Measurements from ENCODE around the gene DNAAF5.

The DNAAF5 gene

DNA sequence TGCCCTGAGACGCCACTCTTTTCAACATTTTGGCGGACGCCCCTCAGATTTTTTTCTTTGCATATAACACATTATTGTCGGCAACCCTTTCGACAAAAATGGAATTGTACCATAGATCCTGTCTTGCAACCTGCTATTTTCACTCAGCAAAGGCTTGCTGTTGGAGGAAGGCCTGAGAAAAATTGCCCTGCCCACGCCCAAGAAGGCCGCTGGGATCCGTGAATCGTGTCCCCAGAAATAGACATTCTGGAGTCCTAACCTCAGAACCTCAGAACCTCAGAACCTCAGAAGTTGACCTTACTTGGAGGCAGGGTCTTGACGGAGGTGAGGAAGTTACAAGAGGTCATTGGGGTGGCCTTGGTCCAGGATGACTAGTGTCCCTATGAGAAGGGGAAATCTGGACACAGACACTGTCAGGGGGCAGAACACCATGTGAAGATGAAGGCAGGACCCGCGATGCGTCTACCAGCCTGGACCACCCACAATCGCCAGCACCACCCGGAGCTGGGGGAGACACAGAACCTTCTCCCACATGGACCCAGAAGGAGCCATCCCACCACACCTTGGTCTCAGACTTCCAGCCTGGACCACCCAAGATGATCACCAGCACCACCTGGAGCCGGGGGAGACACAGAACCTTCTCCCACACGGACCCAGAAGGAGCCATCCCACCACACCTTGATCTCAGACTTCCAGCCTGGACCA lies 19.1 kb upstream of the DNAAF5 start:
- no peak for DNase-seq

DNA sequence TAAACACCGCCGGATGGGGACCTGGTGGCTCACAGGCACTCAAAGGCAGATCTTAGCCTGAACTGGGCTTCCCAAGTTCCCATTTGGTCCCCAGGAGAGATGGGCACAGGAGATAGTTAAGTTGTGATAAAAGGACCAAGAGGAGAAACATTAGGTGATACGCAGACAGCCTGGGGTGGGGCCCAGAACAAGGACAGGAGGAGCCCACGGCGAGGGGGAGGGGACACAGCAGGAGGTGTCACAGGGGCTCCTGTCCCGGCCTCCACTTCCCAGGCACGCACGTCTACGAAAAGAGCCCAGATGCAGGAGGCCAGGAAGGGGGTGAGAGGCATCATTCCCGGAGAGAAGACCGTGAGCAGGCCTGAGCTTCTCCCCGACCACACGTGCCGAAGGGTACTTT lies 16.3 kb upstream of the DNAAF5 start:
- DNase-seq: no peak

DNA sequence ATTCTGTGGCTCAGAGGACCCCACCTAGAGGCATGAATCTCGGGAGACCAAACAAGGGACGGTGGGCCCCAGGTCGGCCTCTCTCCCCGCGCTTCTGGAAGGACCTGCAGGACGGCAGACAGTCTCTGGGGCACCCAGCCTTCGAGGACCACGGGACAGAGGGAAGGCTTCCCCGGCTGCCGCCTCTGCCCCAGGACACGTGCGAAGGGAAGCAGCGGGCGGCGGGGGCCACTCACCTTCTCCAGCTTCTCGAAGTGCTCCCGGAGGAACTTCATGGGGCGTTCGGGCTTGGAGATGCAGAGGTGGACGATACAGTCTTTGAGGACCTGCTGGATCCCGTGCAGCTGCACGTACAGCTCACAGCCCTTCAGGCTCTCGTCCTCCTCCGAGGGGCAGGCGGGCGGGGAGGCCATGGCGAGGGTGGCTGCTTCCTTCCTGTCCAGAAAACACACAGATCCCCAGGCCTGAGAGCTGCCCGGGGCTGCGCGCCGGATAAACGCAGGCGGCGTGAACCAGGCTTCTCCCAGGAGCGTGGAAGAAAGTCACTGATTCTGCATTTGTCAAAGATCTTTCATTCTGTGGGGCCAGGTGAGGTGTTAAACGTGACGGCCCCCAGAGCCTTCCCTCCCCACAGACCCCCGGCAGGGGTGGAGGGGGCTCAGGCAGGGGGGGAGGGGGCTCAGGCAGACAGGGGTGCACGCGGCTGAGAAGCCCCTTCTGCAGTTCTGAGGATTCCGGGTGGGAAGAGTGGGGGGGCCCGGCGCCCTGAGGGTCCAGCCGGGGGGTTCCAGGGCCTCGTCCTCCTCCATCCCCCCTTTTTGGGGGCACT lies 15.2 kb upstream of the DNAAF5 start:
- DNase-seq: no peak

DNA sequence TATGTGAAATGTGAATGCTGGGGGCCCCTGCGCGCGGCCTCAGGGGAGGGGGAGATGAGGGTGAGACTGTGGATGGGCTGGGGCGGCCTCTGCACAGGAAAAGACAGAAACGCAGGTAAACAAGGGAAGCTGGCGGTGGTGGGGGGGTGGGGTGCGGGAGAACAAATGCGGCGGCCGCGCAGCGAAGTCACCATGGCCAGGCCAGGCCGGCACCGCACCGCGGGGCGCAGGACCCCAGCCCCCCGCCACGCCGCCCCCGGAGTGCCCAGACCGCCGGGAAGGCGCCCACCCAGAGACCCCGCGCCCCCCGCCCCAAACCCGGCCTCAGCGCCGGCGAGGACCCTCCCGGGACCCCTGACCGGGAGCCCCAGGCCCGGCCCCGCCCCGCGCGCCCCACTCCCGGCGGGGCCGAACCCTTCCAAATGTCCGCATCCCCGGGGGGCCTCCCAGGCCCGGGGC lies 14.5 kb upstream of the DNAAF5 start:
- no peak for DNase-seq

DNA sequence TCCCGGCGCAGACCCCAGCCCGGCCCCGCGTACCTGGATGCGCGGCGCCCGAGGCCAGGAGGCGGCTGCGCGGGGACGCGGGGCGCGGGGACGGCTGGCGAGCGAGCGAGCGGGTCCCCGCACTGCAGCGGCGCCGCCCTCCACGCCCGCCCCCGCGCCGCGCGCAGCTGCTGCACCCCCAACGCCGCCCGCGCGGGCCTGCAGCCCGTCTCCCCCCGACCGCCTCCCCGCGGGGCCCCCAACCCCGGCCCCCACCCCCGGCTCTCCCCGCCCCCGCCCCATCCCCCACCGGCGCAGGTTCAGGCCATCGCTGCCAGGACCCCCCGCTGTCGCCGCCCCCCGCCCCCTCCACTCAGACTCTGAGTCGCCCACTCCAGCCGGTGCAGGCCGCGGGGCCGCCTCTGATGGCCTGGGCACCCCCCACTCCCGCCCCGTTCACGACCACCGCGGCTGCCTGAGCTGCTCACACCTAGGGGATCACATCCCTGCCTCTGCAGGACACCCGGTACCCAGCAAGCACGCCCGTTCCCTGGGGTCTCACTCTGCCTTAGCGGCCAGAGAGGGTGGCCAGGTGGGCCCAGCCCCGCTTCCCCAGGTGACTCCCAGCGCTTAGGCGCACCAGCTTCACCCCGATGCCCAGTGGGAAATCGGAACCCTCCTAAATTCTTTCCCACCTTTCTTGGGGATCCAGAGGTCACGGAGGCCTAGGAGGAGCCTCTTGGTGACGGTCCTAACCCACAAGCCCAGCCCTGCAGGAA lies 13.9 kb upstream of the DNAAF5 start:
- no peak for DNase-seq

DNA sequence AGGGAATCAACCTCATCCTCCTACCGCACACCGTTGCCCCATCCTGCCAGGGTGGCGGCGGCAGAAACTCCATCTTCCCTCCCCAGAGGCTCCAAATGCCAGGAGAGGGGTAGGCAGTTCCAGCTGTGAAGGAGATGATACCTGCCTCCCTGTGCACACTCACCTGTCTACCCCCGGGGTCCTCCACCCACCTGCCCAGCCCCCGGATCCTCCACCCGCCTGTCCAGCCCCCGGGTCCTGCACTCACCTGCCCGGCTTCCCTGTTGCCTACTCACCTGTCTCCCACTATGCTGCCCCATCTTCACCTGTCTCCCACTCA lies 13.4 kb upstream of the DNAAF5 start:
- DNase-seq: no peak

DNA sequence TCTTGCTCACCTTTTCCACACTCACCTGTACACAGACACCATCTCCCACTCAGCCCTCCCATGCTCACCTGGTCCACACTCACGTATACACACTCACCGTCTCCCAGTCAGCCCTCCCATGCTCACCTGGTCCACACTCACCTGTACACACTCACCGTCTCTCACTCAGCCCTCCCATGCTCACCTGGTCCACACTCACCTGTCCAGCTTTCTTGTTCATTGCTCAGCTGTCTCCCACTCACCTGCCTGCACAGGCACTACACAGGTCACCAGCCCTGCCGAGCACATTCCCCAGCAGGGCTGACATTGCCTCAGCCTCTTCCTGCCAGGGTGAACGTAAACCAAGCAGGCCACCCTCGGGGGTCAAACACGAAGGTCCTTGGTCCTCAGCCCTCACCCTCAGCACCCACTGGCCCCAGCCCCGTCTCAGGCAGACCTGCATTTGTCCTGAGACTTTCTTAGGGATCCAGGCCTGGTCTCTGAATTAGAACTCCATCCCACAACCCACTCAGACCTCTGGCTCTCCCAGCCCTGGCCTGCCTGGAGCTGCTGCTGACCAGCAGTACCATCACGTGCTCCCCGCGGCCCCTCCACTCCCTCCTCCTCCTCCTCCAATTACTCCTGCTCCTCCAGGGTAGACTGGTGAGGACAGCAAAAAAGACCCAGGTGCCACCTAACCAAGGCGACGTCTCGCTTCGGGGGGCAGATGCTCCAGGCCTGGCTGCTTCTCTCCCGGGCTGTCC lies 12.8 kb upstream of the DNAAF5 start:
- no peak for DNase-seq

DNA sequence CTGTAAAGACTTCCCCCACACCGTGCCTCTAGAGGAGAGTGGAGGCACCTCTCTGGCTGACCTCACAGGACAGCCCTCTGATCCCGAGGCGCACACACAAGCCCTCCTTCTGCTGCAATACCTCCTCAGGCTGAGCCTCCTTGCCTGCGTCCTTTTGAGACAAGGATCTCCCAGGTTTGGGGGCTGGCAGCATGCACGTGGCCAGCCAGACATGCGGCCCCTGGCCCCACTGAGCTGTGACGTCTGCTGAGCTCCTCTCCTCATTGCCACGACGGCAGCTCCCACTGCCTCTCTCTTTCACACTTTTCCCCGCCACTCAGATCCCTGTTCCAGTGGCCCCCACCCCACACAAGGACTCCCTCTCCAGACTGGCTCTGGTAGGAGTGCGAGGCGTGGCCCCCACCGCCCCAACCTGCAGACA lies 12.2 kb upstream of the DNAAF5 start:
- no peak for DNase-seq

DNA sequence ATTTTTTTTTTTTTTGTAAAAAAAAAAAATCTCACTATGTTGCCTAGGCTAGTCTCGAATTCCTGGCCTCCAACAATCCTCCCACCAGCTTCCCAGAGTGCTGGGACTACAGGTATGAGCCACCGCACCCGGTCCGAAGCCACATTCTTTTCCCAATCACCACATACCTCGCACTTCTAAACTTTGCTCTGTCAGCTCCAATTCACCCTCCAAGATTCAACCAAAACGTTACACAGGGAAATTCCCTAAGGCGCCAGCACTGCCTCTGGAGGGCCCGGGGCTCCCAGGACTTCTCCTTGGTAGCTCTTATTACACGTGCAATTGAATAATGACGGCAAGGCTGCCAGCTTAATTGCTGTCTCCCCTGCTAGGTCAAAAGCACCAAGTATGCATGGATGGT lies 10.3 kb upstream of the DNAAF5 start:
- DNase-seq: no peak

DNA sequence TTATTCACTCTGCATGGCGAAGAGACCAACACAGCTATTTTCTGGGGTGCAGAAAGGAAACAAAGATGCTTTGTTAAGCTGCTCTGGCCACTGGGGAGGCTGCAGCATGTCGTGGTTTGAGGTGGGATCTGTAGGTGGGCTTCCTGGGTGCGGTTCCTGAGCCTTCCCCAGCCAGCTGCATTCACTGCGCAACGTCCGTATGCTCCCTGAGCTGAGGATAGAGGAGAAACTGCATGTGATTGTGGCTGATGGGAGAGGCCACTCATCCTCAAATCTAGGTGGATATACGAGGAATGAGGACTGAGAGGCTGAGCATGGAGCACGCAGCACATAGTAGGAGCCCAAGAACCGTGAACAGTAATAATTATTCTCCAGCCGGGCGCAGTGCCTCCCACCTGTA lies 9.9 kb upstream of the DNAAF5 start:
- DNase-seq: no peak

DNA sequence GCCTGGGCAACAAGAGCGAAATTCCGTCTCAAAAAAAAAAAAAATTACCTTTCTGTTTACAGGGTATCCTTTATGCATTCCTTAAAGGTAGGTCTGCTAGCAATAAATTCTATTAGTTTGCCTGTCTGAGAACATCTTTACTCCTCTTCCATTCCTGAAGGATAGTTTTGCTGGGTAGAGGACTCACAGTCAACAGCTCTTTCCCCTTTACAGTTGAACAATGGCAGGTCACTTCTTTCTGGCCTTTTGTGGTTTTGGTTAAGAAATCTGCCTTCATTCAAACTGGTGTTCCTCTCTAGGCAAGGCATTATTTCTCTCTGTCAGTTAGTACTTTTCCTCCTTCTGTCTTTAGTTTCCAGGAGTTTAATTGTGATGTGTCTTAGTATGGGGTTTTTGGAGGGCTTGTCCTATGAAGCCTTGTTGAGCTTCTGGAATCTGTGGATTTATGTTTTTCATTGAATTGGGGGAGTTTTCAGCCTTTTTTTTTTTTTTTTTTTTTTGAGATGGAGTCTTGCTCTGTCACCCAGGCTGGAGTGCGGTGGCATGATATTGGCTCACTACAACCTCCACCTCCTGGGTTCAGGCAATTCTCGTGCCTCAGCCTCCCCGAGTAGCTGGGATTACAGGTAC lies 4.8 kb upstream of the DNAAF5 start:
- no peak for DNase-seq

DNA sequence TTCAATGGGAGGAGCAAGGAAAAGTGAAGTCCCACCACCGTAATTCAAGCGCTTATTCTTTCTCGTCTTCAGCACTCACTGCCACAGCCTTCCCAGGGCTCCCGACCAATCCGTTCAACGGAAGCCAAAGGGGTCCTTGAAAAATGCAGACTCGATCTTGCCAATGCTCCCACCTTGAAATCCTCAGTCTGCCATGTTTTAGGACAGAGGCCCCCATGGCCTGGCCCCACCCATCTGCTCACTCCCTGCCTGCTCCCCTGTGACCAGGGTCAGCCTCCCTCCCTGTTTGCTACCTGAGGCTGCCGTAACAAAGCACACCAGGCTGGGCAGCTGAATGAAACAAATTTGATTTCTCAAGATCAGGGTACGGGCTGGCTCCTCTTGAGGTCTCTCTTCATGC lies 3.0 kb upstream of the DNAAF5 start:
- no peak for DNase-seq

DNA sequence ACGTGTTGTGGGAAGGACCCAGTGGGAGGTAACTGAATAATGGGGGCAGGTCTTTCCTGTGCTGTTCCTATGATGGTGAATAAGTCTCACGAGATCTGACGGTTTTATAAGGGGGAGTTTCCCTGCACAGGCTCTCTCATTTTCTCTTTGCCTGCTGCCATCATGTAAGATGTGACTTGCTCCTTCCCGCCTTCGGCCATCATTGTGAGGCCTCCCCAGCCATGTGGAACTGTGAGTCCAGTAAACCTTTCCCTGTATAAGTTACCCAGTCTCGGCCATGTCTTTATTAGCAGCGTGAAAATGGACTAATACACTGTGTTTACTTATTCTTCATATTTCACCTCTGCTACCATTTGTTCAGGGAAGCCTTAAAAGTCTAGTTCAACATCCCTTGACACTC lies 2.2 kb upstream of the DNAAF5 start:
- DNase-seq: no peak

DNA sequence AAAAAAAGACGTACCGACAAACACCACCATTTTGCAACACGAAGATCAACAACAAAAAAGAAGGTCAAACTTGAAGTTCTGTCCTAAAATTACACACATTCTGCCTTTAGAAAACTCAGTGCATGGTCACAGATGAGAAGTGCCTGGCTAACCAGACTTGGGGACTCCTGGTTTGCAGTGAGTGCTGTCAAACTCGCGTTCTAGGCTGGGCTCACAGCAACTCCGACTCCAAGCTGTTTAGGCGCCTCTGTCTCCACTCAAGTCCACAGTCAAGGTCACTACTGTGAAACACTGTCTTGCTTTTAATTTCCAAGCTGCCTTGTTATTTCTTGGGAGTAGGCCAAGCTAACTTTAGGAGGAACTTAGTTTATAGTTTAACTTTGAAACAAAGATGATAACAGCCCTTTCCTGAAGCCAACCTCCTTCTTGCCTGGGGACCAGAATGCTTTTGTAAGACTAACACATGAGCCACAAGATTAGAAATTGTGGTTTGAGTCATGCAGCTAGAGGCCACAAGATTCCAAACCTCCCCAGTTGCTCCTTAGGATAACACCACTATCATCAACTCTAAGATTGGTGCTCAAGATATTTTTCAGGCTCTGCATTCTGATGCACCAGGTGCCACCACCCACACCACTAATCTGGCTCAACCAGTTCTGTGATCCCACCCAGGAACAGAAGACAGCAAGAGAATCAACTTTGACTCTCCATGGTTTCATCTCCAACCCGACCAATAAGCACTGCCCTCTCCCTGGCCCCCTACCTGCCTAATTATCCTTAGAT lies 1.1 kb upstream of the DNAAF5 start:
- no peak for DNase-seq

DNA sequence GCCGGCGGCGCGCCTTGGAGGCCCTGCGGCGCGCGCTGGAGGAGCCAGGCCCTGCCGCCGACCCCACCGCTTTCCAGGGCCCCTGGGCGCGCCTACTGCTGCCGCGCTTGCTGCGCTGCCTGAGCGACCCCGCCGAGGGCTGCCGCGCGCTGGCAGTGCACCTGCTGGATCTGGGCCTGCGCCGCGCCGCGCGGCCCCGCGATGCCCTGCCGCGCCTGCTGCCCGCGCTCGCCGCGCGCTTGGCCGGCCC lies 280 bp downstream of the DNAAF5 start:
- no peak for DNase-seq

DNA sequence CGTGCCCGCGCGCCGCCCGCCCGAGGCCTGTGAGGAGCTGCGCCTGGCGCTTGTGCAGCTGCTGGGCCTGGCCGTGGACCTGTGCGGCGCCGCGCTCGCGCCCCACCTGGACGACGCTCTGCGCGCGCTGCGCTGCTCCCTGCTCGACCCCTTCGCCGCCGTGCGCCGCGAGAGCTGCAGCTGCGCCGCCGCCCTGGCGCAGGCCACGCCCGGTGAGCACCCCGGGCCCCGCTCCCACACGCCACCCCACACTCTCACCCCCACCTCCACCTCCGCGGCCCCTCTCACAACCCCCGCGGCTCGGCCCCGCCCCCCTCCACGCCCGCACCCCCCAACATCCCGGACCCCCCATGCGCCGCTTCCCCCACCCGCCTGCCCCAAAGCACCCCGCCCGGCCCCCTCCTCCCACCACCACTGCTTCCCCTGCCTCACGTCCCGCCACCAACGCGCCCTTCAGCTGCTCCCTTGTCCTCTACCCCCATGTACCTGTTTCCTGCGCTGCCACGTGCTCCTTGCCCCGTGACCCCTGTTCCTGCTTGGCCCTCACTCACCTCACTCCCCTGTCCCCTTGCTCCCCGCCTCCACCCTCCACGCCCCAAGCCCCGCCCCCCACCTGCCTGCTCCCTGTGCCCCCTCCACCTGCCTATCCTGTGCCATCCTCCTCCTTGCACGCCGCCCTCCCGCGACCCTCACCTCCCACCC lies 756 bp downstream of the DNAAF5 start, which contains the start of gene PRKAR1B:
TSS of gene PRKAR1B (minus strand) at position 178 of the 702 bp plus-strand sequence. CDS start 15,776 bp downstream, outside the sequence.
- no peak for DNase-seq

DNA sequence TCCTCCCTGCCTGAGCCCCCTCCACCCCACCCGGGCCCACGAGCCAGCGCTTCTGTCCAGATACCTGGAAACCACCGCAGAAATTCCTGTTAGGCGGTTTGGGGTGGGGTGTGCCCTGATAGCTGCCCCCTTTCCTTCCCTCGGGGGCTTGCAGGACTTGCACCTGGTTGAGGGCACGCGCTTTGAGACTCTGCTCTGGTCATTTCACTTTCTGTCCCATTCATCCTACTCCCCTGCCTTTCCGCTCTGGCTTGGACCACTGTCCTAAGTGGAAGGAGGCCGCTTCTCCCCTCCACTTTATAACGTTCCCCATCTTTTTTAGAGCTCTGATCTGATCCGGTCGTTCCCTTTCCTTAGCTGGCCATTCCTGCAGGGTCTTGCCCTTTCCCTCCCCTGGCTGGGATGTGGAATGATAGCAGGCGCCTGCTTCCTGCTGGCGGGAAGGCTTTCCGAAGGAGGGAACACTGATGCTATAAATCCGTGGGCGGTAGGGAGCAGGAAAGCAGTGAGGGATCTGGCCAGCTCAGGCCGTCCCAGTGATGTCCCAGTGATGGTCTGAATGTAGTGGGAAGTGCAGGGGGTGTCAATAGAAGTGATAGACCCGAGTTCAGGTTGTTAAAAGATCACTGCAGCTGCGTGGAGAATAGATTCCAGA lies 1.4 kb downstream of the DNAAF5 start:
- DNase-seq: no peak

DNA sequence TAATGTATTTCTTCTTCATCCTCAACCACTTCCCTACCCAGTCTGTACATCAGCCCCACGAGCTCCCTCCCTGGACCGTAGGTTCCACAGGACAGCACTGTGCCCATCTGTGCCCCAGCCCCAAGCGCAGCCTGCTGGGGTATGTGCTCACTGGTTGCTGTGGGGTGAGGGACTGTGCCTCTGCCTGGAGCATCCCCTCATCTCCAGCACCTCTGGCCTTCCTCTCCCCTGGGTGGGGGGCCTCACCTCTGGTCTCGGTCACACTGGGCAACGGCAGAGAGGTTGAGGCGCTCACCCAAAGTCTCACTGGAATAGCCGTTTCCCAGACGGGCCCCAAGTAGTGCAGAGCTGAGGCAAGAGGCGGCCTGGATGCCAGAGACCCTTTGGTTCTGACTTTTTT lies 2.1 kb downstream of the DNAAF5 start:
- no peak for DNase-seq

DNA sequence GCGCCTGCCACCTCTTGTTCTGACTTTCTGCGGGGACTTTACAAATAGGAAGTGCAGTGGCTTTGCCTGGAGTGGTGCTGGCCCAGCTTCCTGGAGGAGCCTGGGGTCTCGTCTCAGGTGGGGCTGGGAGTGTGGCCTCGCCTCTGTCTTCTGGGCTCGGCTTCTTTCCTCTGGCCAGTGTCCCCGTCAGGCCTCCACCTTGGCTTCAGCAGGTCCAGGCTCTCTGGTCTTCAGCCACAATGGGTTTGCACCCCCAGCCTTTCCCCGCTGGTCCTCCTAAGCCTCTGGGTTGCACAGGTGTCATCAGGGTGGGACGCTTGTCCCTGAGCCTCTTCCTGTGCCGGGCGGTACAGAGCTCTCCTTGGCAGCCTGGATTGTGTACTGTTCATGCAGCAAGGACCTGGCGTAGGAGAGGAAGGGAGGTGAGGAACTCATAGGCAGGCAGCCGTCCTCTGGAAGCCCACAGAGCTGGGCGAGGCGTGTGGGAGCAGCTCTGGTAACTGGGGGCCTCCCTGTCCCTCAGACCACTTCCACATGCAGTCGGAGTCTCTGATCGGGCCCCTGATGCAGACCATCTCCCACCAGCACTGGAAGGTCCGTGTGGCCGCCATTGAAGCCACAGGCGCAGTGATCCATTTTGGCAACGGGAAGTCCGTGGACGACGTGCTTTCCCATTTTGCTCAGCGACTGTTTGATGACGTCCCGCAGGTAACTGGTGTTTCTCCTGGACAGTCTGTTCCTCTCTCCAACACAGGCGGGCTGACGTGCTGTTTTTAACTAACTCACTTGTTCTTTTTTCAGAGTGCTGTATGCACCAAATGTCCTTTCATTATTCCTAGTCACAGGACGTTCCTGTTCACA lies 2.9 kb downstream of the DNAAF5 start:
- no peak for DNase-seq
